GM18951 (cell line): ENCODE data around the gene EPHA5.
"Not testable (repeated sequence)": the region's sequence is repeated elsewhere in the genome, so short reads cannot be mapped to it uniquely, and the experiment has no call there.

Experiments used
- POLR2A ChIP-seq: IDR thresholded peaks from 4 replicates; pipeline ENCODE4 v1.6.1; 2011; ENCODE audit warnings: mild to moderate bottlenecking; ENCODE audit not compliant: insufficient read length, insufficient read depth; ENCODE audit errors: extremely low read depth
- in situ Hi-C: fragments of 300-500 bp; cut with MboI; formaldehyde crosslinking; loops from one replicate; pipeline ENCODE4 v1.12.0; 2022; ENCODE audit warnings: low sequenced_read_pairs, mixed read lengths, inconsistent platforms; ENCODE audit not compliant: unreplicated experiment

EPHA5 gene

GRCh38 chr4:65353098-65353497, 317.2 kb downstream of the EPHA5 start:
- in situ Hi-C loops, result no loop called here
- no peak for TF ChIP-seq POLR2A

- TF ChIP-seq POLR2A, result no peak
- in situ Hi-C loops, result no loop called here
Observed at GRCh38 chr4:65344278-65344825, 325.9 kb downstream of the EPHA5 start.

- in situ Hi-C loops, result no loop called here
- no peak for TF ChIP-seq POLR2A
Observed at GRCh38 chr4:65343342-65343741, 326.9 kb downstream of the EPHA5 start.

GRCh38 chr4:65341557-65341956, 328.7 kb downstream of the EPHA5 start:
- in situ Hi-C loops, result no loop called here
- no peak for TF ChIP-seq POLR2A

- in situ Hi-C loops, result no loop called here
- TF ChIP-seq POLR2A, result no peak
Observed at GRCh38 chr4:65340382-65341109, 329.7 kb downstream of the EPHA5 start.

- in situ Hi-C loops, result no loop called here
- TF ChIP-seq POLR2A, result no peak
Observed at GRCh38 chr4:65337371-65337770, 332.9 kb downstream of the EPHA5 start.

GRCh38 chr4:65336465-65336864, 333.8 kb downstream of the EPHA5 start:
- in situ Hi-C loops, result no loop called here
- TF ChIP-seq POLR2A, result no peak

- TF ChIP-seq POLR2A, result no peak
- in situ Hi-C loops, result no loop called here
Observed at GRCh38 chr4:65316534-65316933, 353.8 kb downstream of the EPHA5 start.

- in situ Hi-C loops, result no loop called here
- TF ChIP-seq POLR2A, result no peak
Observed at GRCh38 chr4:65311120-65311519, 359.2 kb downstream of the EPHA5 start.

GRCh38 chr4:65310586-65310985, 359.7 kb downstream of the EPHA5 start:
- in situ Hi-C loops, result no loop called here
- TF ChIP-seq POLR2A, result no peak

- in situ Hi-C loops, result not testable (repeated sequence)
Observed at GRCh38 chr4:65308626-65309025, 361.7 kb downstream of the EPHA5 start.

GRCh38 chr4:65302145-65302544, 368.1 kb downstream of the EPHA5 start:
- in situ Hi-C loops, result no loop called here
- TF ChIP-seq POLR2A, result no peak

- TF ChIP-seq POLR2A, result no peak
- in situ Hi-C loops, result no loop called here
Observed at GRCh38 chr4:65296246-65296645, 374.0 kb downstream of the EPHA5 start.

- in situ Hi-C loops, result no loop called here
Observed at GRCh38 chr4:65287071-65287470, 383.2 kb downstream of the EPHA5 start.

More at GRCh38 chr4:65287071-65287470, 383.2 kb downstream of the EPHA5 start:
- TF ChIP-seq POLR2A, result no peak
